GM12891 (cell line): ENCODE data around the gene TXNDC5.

Source experiments
- POLR2A ChIP-seq: IDR thresholded peaks from 2 replicates; pipeline ENCODE4 v1.6.1; 2011; ENCODE audit warnings: low read depth, low read length, control low read depth
- TAF1 ChIP-seq: IDR thresholded peaks from 2 replicates; pipeline ENCODE4 v1.6.1; 2011; ENCODE audit warnings: low read depth, low read length, control low read depth

- no peak for TF ChIP-seq POLR2A
- TF ChIP-seq TAF1: no peak
Measured at GRCh38 chr6:7896465-7896987, 14.1 kb downstream of the TXNDC5 start.
